ENCODE measurements around the gene SNX32. TPM values are rescaled to one million over a fixed set of nuclear protein-coding genes. Genes with fewer than 3 reads are reported as not detected.

SNX32 gene
- total RNA-seq, 2 experiments from 2014 or later, result 3.0 to 3.3 TPM

GRCh38 chr11:65794570-65795510 lies 38.9 kb upstream of the SNX32 start:
- POLR2A ChIA-PET, result no interaction called here
- CTCF ChIA-PET, result interaction anchor here (9.1 kb wide), 1 partner anchor 15 kb away, joined by 61 read pairs; the partner anchor contains the start of gene AP5B1

GRCh38 chr11:65796726-65797601 lies 36.8 kb upstream of the SNX32 start:
- ChIA-PET CTCF (interaction anchor here (9.1 kb wide), 1 partner anchor 17 kb away, joined by 61 read pairs; the partner anchor contains the start of gene AP5B1), POLR2A (no interaction called here)

GRCh38 chr11:65797711-65798110 lies 36.1 kb upstream of the SNX32 start:
- POLR2A ChIA-PET, result no interaction called here
- CTCF ChIA-PET, result interaction anchor here (0.8 kb wide), 1 partner anchor 20 kb away, joined by 3 read pairs; no protein-coding TSS in a partner anchor

- POLR2A ChIA-PET, result no interaction called here
Observed at GRCh38 chr11:65798882-65799281, 34.9 kb upstream of the SNX32 start.

GRCh38 chr11:65801153-65801987 lies 32.4 kb upstream of the SNX32 start:
- ChIA-PET CTCF (interaction anchor here (1.2 to 2.8 kb wide), 3 partner anchors 17 to 59 kb away, joined by 3 to 11 read pairs (median 4); partner anchors contain the start of gene MUS81), POLR2A (no interaction called here)

More at GRCh38 chr11:65798882-65799281, 34.9 kb upstream of the SNX32 start:
- CTCF ChIA-PET, result interaction anchor here (0.7 to 1.3 kb wide), 3 partner anchors 10 to 46 kb away, joined by 3 read pairs; no protein-coding TSS in a partner anchor

- CTCF ChIA-PET, result interaction anchor here (0.8 to 2.8 kb wide), 5 partner anchors 10 to 23 kb away, joined by 3 to 11 read pairs (median 4); no protein-coding TSS in a partner anchor
- POLR2A ChIA-PET, result interaction anchor here (0.6 to 0.7 kb wide), 2 partner anchors 14 to 551 kb away, joined by 3 to 4 read pairs; no protein-coding TSS in a partner anchor
Observed at GRCh38 chr11:65802841-65803240, 30.9 kb upstream of the SNX32 start.

- POLR2A ChIA-PET, result no interaction called here
- CTCF ChIA-PET, result interaction anchor here (0.9 to 2.8 kb wide), 3 partner anchors 9 to 14 kb away, joined by 3 to 11 read pairs (median 3); no protein-coding TSS in a partner anchor
Observed at GRCh38 chr11:65803797-65804492, 29.8 kb upstream of the SNX32 start.

- POLR2A ChIA-PET, result no interaction called here
- CTCF ChIA-PET, result interaction anchor here (0.6 to 0.8 kb wide), 2 partner anchors 16 to 114 kb away, joined by 3 to 5 read pairs; no protein-coding TSS in a partner anchor
Observed at GRCh38 chr11:65806979-65807378, 26.8 kb upstream of the SNX32 start.

- ChIA-PET CTCF (interaction anchor here (0.8 kb wide), 1 partner anchor 29 kb away, joined by 3 read pairs; no protein-coding TSS in a partner anchor), POLR2A (no interaction called here)
Observed at GRCh38 chr11:65808744-65809341, 24.9 kb upstream of the SNX32 start.

GRCh38 chr11:65809496-65809895 lies 24.3 kb upstream of the SNX32 start:
- POLR2A ChIA-PET, result no interaction called here
- CTCF ChIA-PET, result interaction anchor here (0.7 to 1.3 kb wide), 4 partner anchors 30 to 249 kb away, joined by 3 read pairs; no protein-coding TSS in a partner anchor

GRCh38 chr11:65810046-65810868 lies 23.5 kb upstream of the SNX32 start:
- ChIA-PET POLR2A (no interaction called here), CTCF (interaction anchor here (0.7 to 1.3 kb wide), 3 partner anchors 32 to 248 kb away, joined by 3 read pairs; no protein-coding TSS in a partner anchor)

- ChIA-PET CTCF (interaction anchor here (1.2 to 1.7 kb wide), 2 partner anchors 9 to 15 kb away, joined by 3 to 4 read pairs; no protein-coding TSS in a partner anchor), POLR2A (interaction anchor here (0.5 kb wide), 1 partner anchor 35 kb away, joined by 4 read pairs; no protein-coding TSS in a partner anchor)
Observed at GRCh38 chr11:65811764-65812475, 21.8 kb upstream of the SNX32 start.

- CTCF ChIA-PET, result interaction anchor here (1.2 to 3.3 kb wide), 3 partner anchors 12 to 44 kb away, joined by 3 to 12 read pairs (median 7); no protein-coding TSS in a partner anchor
- POLR2A ChIA-PET, result interaction anchor here (1.1 kb wide), 1 partner anchor 37 kb away, joined by 3 read pairs; no protein-coding TSS in a partner anchor
Observed at GRCh38 chr11:65814131-65814985, 19.4 kb upstream of the SNX32 start.

- ChIA-PET POLR2A (interaction anchor here (2.2 kb wide), 1 partner anchor 35 kb away, joined by 9 read pairs; the partner anchor contains the start of gene AP5B1), CTCF (interaction anchor here (1.2 to 3.3 kb wide), 4 partner anchors 13 to 103 kb away, joined by 3 to 17 read pairs (median 10); partner anchors contain the start of gene KAT5)
Observed at GRCh38 chr11:65814986-65815565, 18.7 kb upstream of the SNX32 start.
